HG02623 (cell line): ENCODE data around the gene YIPF7.
A peak's percentile ranks its signal among the peaks of the same experiment; 100 is the strongest.

Experiments
- ATAC-seq: cut with Tn5 transposase; IDR thresholded peaks from one replicate; pipeline ENCODE4 v1.9.1; 2021; ENCODE audit warnings: moderate library complexity; ENCODE audit not compliant: unreplicated experiment

Gene YIPF7

GRCh38 chr4:44629280-44629866, 22.1 kb downstream of the YIPF7 start:
- ATAC-seq: peak; percentile 99

GRCh38 chr4:44623676-44624075, 27.7 kb downstream of the YIPF7 start:
- ATAC-seq: no peak

GRCh38 chr4:44616621-44617020, 34.8 kb downstream of the YIPF7 start:
- no peak for ATAC-seq

GRCh38 chr4:44583393-44583792, 68.0 kb downstream of the YIPF7 start:
- ATAC-seq: no peak

- no peak for ATAC-seq
These were observed 71.2 kb downstream of the YIPF7 start for GRCh38 chr4:44580231-44580630.

GRCh38 chr4:44578954-44579353, 72.5 kb downstream of the YIPF7 start:
- no peak for ATAC-seq
